Esophagus squamous epithelium (tissue), 4 donors: Measurements from ENCODE around the gene SDHB.

ENCODE experiments used
- POLR2A ChIP-seq, 4 donors: fragments of 450-650 bp; IDR thresholded peaks; one replicate each; pipeline ENCODE4 v1.6.1; 2017; ENCODE audit warnings: antibody characterized with exemption in 4 of 4, mild to moderate bottlenecking in 4 of 4, moderate library complexity in 3 of 4
- TF ChIP-seq, protein P1 (sequence below), 6 experiments: fragments of 450-650 bp in 4 of 6; fragments of 200-600 bp in 2 of 6; sonication (generic) in 2 of 6; IDR thresholded peaks; one replicate each; pipeline ENCODE4 v1.5.1; 2016 to 2019; ENCODE audit warnings: antibody characterized with exemption in 6 of 6, mild to moderate bottlenecking in 4 of 6, moderate library complexity in 4 of 6

DNA sequence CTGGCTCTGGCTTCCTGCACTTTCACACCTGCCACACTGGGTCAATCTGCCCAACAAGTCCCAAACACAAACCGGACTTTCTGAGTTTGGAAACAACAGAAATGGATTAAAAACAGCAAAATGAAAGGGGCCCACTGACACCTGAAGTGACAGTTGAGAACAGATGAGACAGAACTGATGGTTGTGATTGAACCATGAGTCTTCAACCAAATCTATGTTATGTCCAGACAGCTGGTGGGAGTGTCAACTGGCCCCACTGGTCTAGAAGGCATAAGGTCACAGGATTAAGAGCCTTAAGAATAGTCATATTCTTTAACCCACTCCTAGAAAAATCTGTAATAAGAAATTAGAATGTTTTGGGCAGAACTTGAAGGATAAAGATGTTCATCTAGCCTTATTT, 29.1 kb downstream of the SDHB start:
- TF ChIP-seq, protein P1, sequence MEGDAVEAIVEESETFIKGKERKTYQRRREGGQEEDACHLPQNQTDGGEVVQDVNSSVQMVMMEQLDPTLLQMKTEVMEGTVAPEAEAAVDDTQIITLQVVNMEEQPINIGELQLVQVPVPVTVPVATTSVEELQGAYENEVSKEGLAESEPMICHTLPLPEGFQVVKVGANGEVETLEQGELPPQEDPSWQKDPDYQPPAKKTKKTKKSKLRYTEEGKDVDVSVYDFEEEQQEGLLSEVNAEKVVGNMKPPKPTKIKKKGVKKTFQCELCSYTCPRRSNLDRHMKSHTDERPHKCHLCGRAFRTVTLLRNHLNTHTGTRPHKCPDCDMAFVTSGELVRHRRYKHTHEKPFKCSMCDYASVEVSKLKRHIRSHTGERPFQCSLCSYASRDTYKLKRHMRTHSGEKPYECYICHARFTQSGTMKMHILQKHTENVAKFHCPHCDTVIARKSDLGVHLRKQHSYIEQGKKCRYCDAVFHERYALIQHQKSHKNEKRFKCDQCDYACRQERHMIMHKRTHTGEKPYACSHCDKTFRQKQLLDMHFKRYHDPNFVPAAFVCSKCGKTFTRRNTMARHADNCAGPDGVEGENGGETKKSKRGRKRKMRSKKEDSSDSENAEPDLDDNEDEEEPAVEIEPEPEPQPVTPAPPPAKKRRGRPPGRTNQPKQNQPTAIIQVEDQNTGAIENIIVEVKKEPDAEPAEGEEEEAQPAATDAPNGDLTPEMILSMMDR (IDR thresholded peaks at IDR 0.05), result no peak
- no peak for TF ChIP-seq POLR2A (IDR thresholded peaks at IDR 0.05)
